GM13977 (cell line): ENCODE data around the gene HES3.

ENCODE experiments used
- DNase-seq: peaks from one replicate; pipeline ENCODE4 v3.0.0; 2012; ENCODE audit warnings: low spot score
- in situ Hi-C: fragments of 300-500 bp; cut with MboI; formaldehyde crosslinking; loops from one replicate; pipeline ENCODE4 v1.12.0; 2022; ENCODE audit warnings: low sequenced_read_pairs, low pct_unique_long_range_greater_than_20kb, mixed read lengths, inconsistent platforms; ENCODE audit not compliant: unreplicated experiment
- TF ChIP-seq, protein P1 (sequence below): IDR thresholded peaks from 2 replicates; pipeline ENCODE4 v1.5.1; 2012; ENCODE audit warnings: mild to moderate bottlenecking, control low read depth; ENCODE audit not compliant: insufficient read depth; ENCODE audit errors: extremely low read depth, missing control alignments

Gene HES3

DNA sequence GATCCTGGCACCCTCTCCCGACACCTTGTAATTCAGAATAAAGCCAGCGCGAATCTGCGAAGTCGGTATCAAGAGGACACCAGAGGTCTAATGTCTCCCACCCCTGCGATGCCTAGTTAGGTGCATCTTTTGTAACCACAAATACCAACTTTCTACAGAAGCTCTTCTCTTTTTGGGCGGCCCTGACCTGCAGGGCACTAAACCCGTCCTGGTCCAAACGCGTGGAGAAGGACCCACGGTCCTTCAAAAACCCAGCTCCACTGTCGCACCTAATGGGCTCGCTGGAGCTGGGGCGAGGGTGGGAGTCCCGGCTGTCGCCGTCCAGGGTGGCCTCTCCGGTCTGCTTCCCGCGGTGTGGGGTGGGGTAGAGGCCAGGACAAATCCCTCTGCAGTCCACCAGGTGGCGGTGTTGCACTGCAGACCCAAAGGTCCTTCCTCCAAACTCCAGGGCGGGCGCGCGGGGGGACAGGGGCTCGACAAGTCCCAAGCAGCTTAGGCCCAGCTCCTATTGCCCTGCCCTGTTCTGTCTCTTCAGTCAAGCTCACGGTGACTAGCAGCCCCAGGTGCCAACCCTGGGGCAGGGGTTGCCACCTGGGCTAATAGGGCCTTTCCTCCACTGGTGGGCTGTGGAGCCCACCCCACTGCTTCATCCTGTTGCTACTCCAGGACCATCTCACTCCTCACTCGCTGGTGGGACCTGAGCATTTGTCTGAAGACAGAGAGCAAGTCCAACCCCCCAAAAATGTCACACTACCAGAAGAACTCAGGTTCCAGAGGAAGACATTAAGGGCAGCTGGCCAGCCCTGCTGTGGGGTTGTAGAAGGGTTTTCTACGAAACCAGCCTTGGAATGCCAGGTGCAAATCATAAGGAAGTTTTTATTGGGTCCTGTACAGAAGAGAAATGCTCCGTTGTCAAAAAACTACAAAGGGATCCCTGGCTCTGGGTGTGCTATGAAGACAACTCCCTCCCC is 2.8 kb downstream of the HES3 start:
- in situ Hi-C loops: loop anchor here (10.0 kb wide), 2 partner anchors 98 to 158 kb away; no protein-coding TSS in a partner anchor
- DNase-seq: peak; percentile 94
- TF ChIP-seq, protein P1, sequence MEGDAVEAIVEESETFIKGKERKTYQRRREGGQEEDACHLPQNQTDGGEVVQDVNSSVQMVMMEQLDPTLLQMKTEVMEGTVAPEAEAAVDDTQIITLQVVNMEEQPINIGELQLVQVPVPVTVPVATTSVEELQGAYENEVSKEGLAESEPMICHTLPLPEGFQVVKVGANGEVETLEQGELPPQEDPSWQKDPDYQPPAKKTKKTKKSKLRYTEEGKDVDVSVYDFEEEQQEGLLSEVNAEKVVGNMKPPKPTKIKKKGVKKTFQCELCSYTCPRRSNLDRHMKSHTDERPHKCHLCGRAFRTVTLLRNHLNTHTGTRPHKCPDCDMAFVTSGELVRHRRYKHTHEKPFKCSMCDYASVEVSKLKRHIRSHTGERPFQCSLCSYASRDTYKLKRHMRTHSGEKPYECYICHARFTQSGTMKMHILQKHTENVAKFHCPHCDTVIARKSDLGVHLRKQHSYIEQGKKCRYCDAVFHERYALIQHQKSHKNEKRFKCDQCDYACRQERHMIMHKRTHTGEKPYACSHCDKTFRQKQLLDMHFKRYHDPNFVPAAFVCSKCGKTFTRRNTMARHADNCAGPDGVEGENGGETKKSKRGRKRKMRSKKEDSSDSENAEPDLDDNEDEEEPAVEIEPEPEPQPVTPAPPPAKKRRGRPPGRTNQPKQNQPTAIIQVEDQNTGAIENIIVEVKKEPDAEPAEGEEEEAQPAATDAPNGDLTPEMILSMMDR: peak; percentile 92

DNA sequence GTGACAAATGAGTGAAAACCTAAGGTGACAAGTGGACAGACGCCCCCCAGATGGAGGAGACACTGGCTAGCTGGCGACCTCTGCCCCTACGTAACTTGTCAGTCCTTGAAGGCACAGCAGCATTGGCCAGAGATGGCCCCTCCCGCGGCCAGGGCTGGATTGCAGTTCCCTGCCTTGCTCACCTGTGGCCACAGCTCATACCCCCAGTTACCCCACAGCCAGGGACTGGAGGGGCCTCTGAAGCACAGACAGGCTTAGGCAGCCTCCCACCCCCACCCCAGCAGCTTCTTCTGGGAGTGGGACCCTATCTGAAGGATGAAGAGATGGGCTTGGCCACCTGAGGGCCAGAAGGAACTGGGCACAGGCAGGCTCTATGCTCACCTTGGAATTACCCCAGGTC is 3.7 kb downstream of the HES3 start:
- no peak for DNase-seq
- TF ChIP-seq, protein P1: no peak
- in situ Hi-C loops: loop anchor here (10.0 kb wide), 2 partner anchors 97 to 157 kb away; no protein-coding TSS in a partner anchor

DNA sequence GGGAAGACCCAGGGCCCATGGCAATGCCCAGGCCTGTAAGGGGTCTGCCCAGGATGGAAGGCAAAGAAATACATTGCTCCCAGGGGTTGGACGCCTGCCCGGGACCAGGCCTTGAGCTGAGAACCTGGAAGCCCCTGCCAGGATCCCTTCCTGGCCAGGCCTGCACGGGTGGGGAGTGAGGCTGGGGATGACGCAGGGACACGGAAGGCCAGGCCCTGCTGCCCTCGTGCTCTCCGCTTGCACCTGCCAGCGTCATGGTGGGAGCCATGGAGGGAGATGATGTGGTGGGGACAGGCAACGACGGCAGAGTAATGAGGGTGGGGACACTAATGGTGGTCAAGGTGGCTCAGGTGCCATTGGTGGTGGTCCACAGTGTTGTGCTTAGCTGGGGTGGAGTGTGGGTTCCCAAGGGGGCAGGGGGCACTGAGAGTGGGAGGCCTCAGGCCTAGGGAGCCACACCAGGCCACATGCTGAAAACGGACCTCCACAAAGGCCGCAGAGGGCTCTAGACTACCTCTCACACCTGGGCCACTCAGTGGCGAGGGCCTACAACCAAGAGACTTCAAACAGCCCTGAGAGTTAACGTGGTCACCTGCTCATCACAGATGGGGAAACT is 4.3 kb downstream of the HES3 start:
- in situ Hi-C loops: loop anchor here (10.0 kb wide), 2 partner anchors 97 to 157 kb away; no protein-coding TSS in a partner anchor
- TF ChIP-seq, protein P1: no peak

DNA sequence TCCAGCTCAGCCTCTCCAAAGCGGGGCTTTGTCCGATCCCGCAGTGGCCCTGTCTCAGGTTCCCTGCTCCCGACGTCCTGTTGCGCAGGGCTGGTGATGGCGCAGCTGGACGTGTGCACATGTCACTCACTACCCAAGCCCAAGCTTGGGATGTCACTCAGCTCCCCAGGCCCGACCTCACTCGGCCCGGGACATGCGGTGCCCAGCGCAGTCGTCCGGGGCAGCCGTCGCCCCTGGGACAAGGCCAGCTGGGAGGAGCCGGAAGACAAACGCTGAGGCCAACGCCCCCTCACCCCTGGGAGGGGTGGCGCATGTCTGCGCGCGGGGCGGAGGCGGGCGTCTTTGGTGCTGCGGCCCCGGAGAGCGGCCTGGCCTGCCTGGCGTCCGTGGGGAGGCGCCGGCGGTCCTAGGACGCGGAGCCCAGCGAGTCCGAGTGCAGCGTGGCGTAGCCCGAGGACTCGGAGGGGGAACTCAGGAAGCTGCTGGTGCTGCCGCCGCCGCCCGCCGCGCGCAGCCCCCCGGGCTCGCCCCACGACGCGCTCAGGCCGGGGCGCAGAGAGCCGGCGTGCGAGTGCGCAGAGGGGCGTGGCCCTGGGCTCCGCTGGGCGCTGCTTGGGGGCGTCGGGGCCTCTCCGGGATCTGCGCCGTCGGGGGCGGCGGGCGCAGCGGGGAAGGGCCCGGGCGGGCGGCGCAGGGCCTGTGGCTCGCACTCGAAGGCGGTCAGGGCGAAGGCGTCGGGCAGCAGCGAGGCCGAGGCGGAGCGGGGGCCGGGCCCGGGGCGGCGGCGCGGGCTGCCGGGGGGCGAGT is 5.2 kb downstream of the HES3 start:
- TF ChIP-seq, protein P1: no peak
- in situ Hi-C loops: loop anchor here (10.0 kb wide), 2 partner anchors 96 to 156 kb away; no protein-coding TSS in a partner anchor
- peak; percentile 58 for DNase-seq

More for the DNA sequence above, 4.3 kb downstream of the HES3 start:
- no peak for DNase-seq

DNA sequence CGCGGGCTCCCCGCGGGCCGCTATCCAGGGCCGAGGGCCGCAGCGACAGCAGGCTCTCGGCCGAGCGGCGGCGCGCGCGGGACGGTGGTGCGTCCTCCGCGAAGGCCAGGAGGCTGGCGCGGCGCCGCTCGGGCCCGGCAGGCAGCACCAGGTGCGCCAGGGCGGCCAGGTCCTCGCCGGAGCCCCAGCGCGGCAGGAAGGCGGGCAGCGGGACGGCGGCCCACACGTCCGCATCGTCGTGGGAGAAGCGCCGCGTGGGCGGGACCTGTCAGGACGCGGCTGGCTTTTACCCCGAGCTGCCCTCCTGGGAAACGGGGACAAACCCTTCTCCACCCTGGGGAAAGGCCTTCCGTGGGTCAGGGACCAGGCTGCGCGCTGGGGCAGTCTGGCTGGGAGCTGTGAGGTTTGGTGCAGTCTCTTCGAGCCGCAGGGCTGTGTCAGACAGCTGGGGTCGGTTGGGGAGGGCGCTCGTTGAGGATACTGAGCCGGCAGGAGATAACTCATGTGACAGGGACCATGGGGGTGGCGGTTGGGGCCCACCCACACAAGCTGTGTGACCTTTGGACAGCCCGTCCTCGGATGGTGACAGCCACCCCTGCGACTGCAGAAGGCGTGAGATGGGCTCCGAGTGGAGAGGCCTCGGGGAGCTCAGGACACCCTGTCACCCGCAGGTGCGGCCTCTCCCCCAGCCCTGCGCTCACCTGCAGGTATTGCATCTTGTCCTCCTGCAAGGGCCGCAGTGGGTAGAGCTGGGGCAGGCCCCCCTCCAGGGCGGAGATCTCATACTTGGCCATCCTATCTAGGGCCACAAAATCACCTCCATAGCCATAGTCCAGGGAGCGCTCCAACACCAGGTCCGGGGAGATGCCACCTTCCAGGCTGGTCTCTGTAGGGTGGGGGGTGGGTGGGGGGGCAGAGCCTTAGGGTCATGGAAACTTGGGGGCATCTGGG is 6.0 kb downstream of the HES3 start:
- in situ Hi-C loops: loop anchor here (10.0 kb wide), 2 partner anchors 95 to 155 kb away; no protein-coding TSS in a partner anchor
- TF ChIP-seq, protein P1: no peak
- peak; percentile 54 for DNase-seq
